Activated CD4-positive, CD25-positive, alpha-beta regulatory T cell (primary cell): ENCODE measurements around the gene TAGLN2.

ENCODE experiments used
- DNase-seq, 4 experiments: peaks; one replicate each; lab custom pipeline; 2025; lab: John Stamatoyannopoulos, UW

TAGLN2 gene

GRCh38 chr1:159870704-159871103 lies 54.6 kb downstream of the TAGLN2 start:
- DNase-seq: no peak

GRCh38 chr1:159869607-159870006 lies 55.7 kb downstream of the TAGLN2 start:
- no peak for DNase-seq

DNA sequence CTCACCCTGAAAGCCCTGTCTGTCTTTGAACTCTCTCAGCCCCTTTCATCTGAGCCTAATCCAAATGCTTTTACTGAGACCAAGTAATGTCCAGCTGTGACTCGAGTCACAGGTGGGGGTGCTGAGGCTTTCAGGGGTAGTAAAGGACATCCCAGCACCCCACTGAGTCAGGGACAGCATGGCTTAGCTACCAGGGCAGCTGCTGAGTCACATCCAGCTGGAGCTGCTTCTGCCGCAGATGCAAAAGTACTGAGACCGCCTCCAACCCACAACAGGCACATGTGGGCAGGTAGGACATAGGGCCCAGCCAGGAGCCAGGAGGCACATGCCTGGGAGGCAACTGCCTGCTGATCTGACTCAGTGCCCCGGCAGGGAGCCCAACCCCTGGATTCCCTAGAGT lies 56.1 kb downstream of the TAGLN2 start:
- DNase-seq: no peak

DNA sequence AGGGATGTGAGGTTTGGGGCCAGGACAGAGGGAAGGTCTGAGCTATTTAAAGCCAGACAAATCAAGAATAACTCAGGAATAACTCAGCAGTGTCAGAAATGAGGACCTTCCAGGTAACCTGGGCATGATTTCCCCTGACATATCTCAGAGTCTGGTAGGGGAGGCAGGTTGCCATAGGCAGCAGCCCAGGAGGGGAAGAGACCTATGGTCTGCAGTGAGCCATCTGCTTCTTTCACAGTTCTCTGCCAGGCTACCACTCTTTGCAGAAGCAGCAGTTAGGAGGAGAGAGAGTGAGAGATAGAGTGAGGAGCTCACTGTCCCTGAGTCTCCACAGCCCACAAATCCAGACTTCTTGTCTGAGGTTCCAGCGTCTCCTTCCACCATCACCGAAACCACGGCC lies 56.5 kb downstream of the TAGLN2 start:
- no peak for DNase-seq
